Transverse colon (tissue), 4 donors: ENCODE results near the gene H2BW2.
"Not testable (repeated sequence)": the region's sequence is repeated elsewhere in the genome, so short reads cannot be mapped to it uniquely, and the experiment has no call there.

Experiments
- CTCF ChIP-seq, 5 experiments: fragments of 200-600 bp in 3 of 5; fragments of 450-650 bp in 2 of 5; sonication (generic) in 3 of 5; IDR thresholded peaks; 1 replicate in 2 of 5; 2 replicates in 3 of 5; pipeline ENCODE4 v1.5.1; 2016 to 2017; ENCODE audit warnings: antibody characterized with exemption in 5 of 5, inconsistent platforms in 3 of 5, mild to moderate bottlenecking in 2 of 5, moderate library complexity in 1 of 5
- POLR2AphosphoS5 ChIP-seq, 3 donors: sonication (generic); formaldehyde crosslinking; IDR thresholded peaks; one replicate each; pipeline ENCODE4 v1.6.1; 2016; ENCODE audit warnings: antibody characterized with exemption in 3 of 3

- not testable (repeated sequence) for TF ChIP-seq CTCF, POLR2AphosphoS5 (IDR thresholded peaks at IDR 0.05)
These were observed 38.1 kb downstream of the H2BW2 start for GRCh38 chrX:104077854-104078253.
